Lung (tissue), 12 donors: ENCODE results near the gene BTN3A1. TPM values are rescaled to one million over a fixed set of nuclear protein-coding genes. Genes with fewer than 3 reads are reported as not detected.
A peak's percentile ranks its signal among the peaks of the same experiment; 100 is the strongest.

ENCODE experiments used
- ATAC-seq: fragments of 200-7000 bp; cut with Tn5 transposase; one replicate; pipeline ENCODE4 v1.9.1; 2020; ENCODE audit warnings: moderate number of reproducible peaks; ENCODE audit not compliant: insufficient read depth, low FRiP score
- DNase-seq, 3 donors: peaks; one replicate each; pipeline ENCODE4 v3.0.0-alpha.2; 2013 to 2017
- H3K27ac ChIP-seq, 2 donors: one replicate each; pipeline ENCODE4 v1.5.1; 2013; ENCODE audit warnings: mild to moderate bottlenecking in 2 of 2, moderate library complexity in 2 of 2, control low read depth in 1 of 2, inconsistent platforms in 1 of 2, low read depth in 1 of 2, low read length in 1 of 2
- H3K27me3 ChIP-seq, 3 donors: one replicate each; pipeline ENCODE4 v1.5.1; 2013; ENCODE audit warnings: low read length in 2 of 3; ENCODE audit not compliant: control insufficient read depth in 3 of 3, insufficient read depth in 3 of 3
- H3K36me3 ChIP-seq, 4 donors: one replicate each; pipeline ENCODE4 v1.5.1; 2013; ENCODE audit warnings: low read length in 4 of 4, mild to moderate bottlenecking in 1 of 4, moderate library complexity in 1 of 4; ENCODE audit not compliant: control insufficient read depth in 4 of 4, insufficient read depth in 4 of 4
- H3K4me1 ChIP-seq, 5 donors: one replicate each; pipeline ENCODE4 v1.5.1; 2013; ENCODE audit warnings: low read length in 5 of 5, mild to moderate bottlenecking in 2 of 5, moderate library complexity in 1 of 5; ENCODE audit not compliant: control insufficient read depth in 5 of 5, insufficient read depth in 5 of 5
- H3K4me3 ChIP-seq: one replicate; pipeline ENCODE4 v1.5.1; 2013; ENCODE audit warnings: mild to moderate bottlenecking, control low read depth, moderate library complexity
- H3K9ac ChIP-seq, 2 donors: one replicate each; pipeline ENCODE4 v1.5.1; 2013; ENCODE audit warnings: low read length in 2 of 2, control low read depth in 1 of 2; ENCODE audit not compliant: insufficient read depth in 1 of 2
- H3K9me3 ChIP-seq, 4 donors: one replicate each; pipeline ENCODE4 v1.5.1; 2013; ENCODE audit warnings: low read length in 3 of 4, mild to moderate bottlenecking in 1 of 4, moderate library complexity in 1 of 4; ENCODE audit not compliant: control insufficient read depth in 4 of 4, insufficient read depth in 3 of 4
- CTCF ChIP-seq: IDR thresholded peaks from 2 replicates; pipeline ENCODE4 v1.5.1; 2012; ENCODE audit warnings: mild to moderate bottlenecking; ENCODE audit errors: control extremely low read depth, extremely low read depth
- WGBS, 2 donors: extraction: QIAGEN DNeasy Blood & Tissue Kit; methylation state at CpG; one replicate each; pipeline ENCODE4 v1.1.7; 2013; 5-methylcytosine and 5-hydroxymethylcytosine counted together
- polyA plus RNA-seq, 2 donors: library from polyadenylated mRNA; stranded (reverse); fragments of 200-250 nt; gene quantifications; one replicate each; pipeline ENCODE4 v1.2.1, GENCODE V29; 2013
- total RNA-seq, 2 donors: library from RNA; depleted of rRNA in 1 of 2; stranded (reverse); fragments of >200 nt in 1 of 2; gene quantifications; one replicate each; pipeline ENCODE4 v1.2.1, GENCODE V29; 2014 to 2021
- donor health status: control.
- donor health status: control.
- donor health status: Bipolar disorder and iron deficiency.
- donor health status: healthy.
- donor health status: DM: yes; HTN: yes; CAD: no.

BTN3A1 gene
- total and polyA plus RNA-seq, 4 donors: 14.4 to 60.1 (median 22.5) TPM

- Histone ChIP-seq H3K4me1 (peaks cover 0 to 15% (median 2%) of the 10 kb centered on the region in 5 donors), H3K4me3 (no peak overlapping the region), H3K27ac (no peak overlapping the region), H3K27me3 (no peaks in the 10 kb centered on the region), H3K36me3 (peaks cover 0 to 6% (median 0%) of the 10 kb centered on the region in 4 donors), H3K9me3 (no peaks in the 10 kb centered on the region), H3K9ac (no peak overlapping the region)
- DNase-seq (no peak), ATAC-seq (no peak)
- TF ChIP-seq CTCF: no peak
- 72 to 89% methylated on average over 1 of the region's 1 CpG for WGBS, 2 donors
Observed at GRCh38 chr6:26437550-26437949, 35.5 kb downstream of the BTN3A1 start.

GRCh38 chr6:26438000-26438399 is 35.9 kb downstream of the BTN3A1 start:
- no peak for ATAC-seq
- WGBS, 2 donors: 95 to 97% methylated on average over 1 of the region's 1 CpG
- no peaks in the 10 kb centered on the region for H3K9me3 ChIP-seq
- TF ChIP-seq CTCF: no peak
- peaks cover 0 to 15% (median 3%) of the 10 kb centered on the region in 5 donors for H3K4me1 ChIP-seq
- H3K27ac ChIP-seq: no peak overlapping the region
- H3K9ac ChIP-seq: no peak overlapping the region
- no peak for DNase-seq
- H3K36me3 ChIP-seq: peaks cover 0 to 5% (median 0%) of the 10 kb centered on the region in 4 donors
- H3K27me3 ChIP-seq: no peaks in the 10 kb centered on the region
- no peak overlapping the region for H3K4me3 ChIP-seq

GRCh38 chr6:26439151-26440125 is 37.4 kb downstream of the BTN3A1 start:
- H3K36me3 ChIP-seq: peaks cover 0 to 3% (median 2%) of the 10 kb centered on the region in 4 donors
- no peaks in the 10 kb centered on the region for H3K27me3 ChIP-seq
- peaks cover 0 to 15% (median 3%) of the 10 kb centered on the region in 5 donors for H3K4me1 ChIP-seq
- no peak overlapping the region for H3K4me3 ChIP-seq
- no peak overlapping the region for H3K27ac ChIP-seq
- H3K9ac ChIP-seq: peak overlapping the region; percentile 65 to 100
- DNase-seq (peak in 1 of 3 donors; percentile 40), ATAC-seq (no peak)
- H3K9me3 ChIP-seq: no peaks in the 10 kb centered on the region
- WGBS, 2 donors: 46% methylated on average over 7 of the region's 7 CpGs
- TF ChIP-seq CTCF: no peak
